ENCODE results near the gene TMEM50B.

- TF ChIP-seq CTCF (IDR thresholded peaks at IDR 0.05; ENCODE audit: borderline replicate concordance, extremely low read depth, low read length, poor library complexity, severe bottlenecking), result no peak
- no peak for TF ChIP-seq EZH2 (IDR thresholded peaks at IDR 0.05; ENCODE audit: borderline replicate concordance, low read depth, low read length, severe bottlenecking)
Measured at GRCh38 chr21:33496345-33496744, 16.6 kb upstream of the TMEM50B start.
